Nucleus accumbens (tissue), 56 donors: ENCODE results near the gene SERTAD1.

ENCODE experiments used
- DNase-seq, 56 donors: peaks; one replicate each; lab custom pipeline; 2025; lab: John Stamatoyannopoulos, UW

Gene SERTAD1

GRCh38 chr19:40387155-40387554, 38.6 kb downstream of the SERTAD1 start:
- DNase-seq: no peak

- DNase-seq: no peak
Measured at GRCh38 chr19:40383668-40384248, 42.0 kb downstream of the SERTAD1 start.

GRCh38 chr19:40381321-40381720, 44.5 kb downstream of the SERTAD1 start:
- DNase-seq: no peak

GRCh38 chr19:40380199-40381037, 45.4 kb downstream of the SERTAD1 start:
- DNase-seq: no peak

- no peak for DNase-seq
Measured at GRCh38 chr19:40379446-40380198, 46.2 kb downstream of the SERTAD1 start.

- no peak for DNase-seq
Measured at GRCh38 chr19:40378509-40378908, 47.3 kb downstream of the SERTAD1 start.

GRCh38 chr19:40377876-40378385, 47.9 kb downstream of the SERTAD1 start:
- DNase-seq: no peak

- DNase-seq: no peak
Measured at GRCh38 chr19:40376286-40376862, 49.4 kb downstream of the SERTAD1 start.

GRCh38 chr19:40374084-40374483, 51.7 kb downstream of the SERTAD1 start:
- DNase-seq: no peak

- no peak for DNase-seq
Measured at GRCh38 chr19:40371802-40372122, 54.0 kb downstream of the SERTAD1 start.
